Measurements from ENCODE around the gene PADI3. TPM values are rescaled to one million over a fixed set of nuclear protein-coding genes. Genes with fewer than 3 reads are reported as not detected.

PADI3 gene
- total RNA-seq, 4 donors from 2014 or later = not detected

GRCh38 chr1:17210176-17210575 lies 38.7 kb upstream of the PADI3 start:
- TF ChIP-seq CTCF (IDR thresholded peaks at IDR 0.05; ENCODE audit: low read depth) = no peak

GRCh38 chr1:17211377-17211776 lies 37.5 kb upstream of the PADI3 start:
- no peak for TF ChIP-seq CTCF (IDR thresholded peaks at IDR 0.05; ENCODE audit: low read depth)

- TF ChIP-seq CTCF (IDR thresholded peaks at IDR 0.05; ENCODE audit: low read depth) = no peak
Observed at GRCh38 chr1:17212009-17212408, 36.9 kb upstream of the PADI3 start.

GRCh38 chr1:17212487-17213121 lies 36.3 kb upstream of the PADI3 start:
- TF ChIP-seq CTCF (IDR thresholded peaks at IDR 0.05; ENCODE audit: low read depth) = no peak

GRCh38 chr1:17213148-17213781 lies 35.6 kb upstream of the PADI3 start:
- TF ChIP-seq CTCF (IDR thresholded peaks at IDR 0.05; ENCODE audit: low read depth) = no peak

- TF ChIP-seq CTCF (IDR thresholded peaks at IDR 0.05; ENCODE audit: low read depth) = no peak
Observed at GRCh38 chr1:17213782-17214148, 35.1 kb upstream of the PADI3 start.

- no peak for TF ChIP-seq CTCF (IDR thresholded peaks at IDR 0.05; ENCODE audit: low read depth)
Observed at GRCh38 chr1:17214876-17215544, 33.9 kb upstream of the PADI3 start.
